Fibroblast of villous mesenchyme (primary cell): ENCODE results near the gene SLC12A7. TPM values are rescaled to one million over a fixed set of nuclear protein-coding genes. Genes with fewer than 3 reads are reported as not detected.

Experiments
- DNase-seq: peaks from one replicate; pipeline ENCODE4 v3.0.0-alpha.2; 2010; ENCODE audit warnings: low read depth
- H3K4me3 ChIP-seq: 2 replicates; pipeline ENCODE4 v1.5.1; 2011; ENCODE audit warnings: low read depth, mild to moderate bottlenecking, low read length
- CTCF ChIP-seq: IDR thresholded peaks from 2 replicates; pipeline ENCODE4 v1.5.1; 2012; ENCODE audit warnings: low read depth, mild to moderate bottlenecking, low read length; ENCODE audit not compliant: insufficient read depth
- total RNA-seq: library from RNA; depleted of rRNA; stranded (reverse); fragments of >200 nt; gene quantifications from 2 replicates; pipeline ENCODE4 v1.2.3, GENCODE V29; 2012

The SLC12A7 gene
- total RNA-seq, 1 donor: 9.5 TPM

GRCh38 chr5:1054018-1054798 is 57.7 kb downstream of the SLC12A7 start:
- no peak overlapping the region for H3K4me3 ChIP-seq
- no peak for TF ChIP-seq CTCF
- DNase-seq: no peak

- DNase-seq: no peak
- no peak for TF ChIP-seq CTCF
- no peak overlapping the region for H3K4me3 ChIP-seq
These were observed 58.4 kb downstream of the SLC12A7 start for GRCh38 chr5:1053391-1054017.

DNA sequence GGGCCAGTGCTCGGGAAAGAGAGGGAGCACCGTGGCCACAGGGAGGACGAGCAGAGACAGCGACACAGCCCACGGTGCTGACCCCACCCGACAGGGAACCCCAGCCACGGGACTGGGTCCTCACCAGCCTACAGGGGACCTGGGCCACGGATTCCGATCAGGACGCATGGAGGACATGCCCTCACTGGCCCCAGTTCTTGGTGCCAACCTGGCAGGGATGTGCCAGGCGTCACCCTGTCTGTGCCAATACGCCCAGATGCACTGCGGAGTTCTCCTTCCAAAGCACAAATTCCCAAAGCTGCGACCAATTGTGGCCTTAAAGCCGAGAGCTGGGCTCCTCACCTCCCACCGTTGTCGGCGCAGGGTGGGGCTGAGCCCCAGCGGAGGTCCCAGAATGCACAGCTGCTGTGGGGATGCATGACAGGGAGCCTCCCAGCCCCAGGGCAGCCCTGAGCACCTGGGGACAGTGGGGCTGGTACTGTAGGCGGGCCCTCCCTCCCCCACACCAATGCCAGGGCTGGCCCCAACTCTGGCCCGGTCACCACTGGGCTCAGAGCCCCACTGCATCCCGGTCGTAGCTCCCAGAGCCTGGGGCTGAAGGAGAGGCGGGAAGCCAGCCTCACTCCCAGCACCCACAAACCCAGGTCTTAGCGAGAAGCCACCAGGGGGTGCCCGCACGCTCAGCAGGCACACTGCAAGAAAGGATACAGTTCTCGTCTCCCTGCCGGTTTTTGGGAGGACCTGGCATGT is 59.0 kb downstream of the SLC12A7 start:
- no peak overlapping the region for H3K4me3 ChIP-seq
- no peak for TF ChIP-seq CTCF
- DNase-seq: no peak

- H3K4me3 ChIP-seq: no peak overlapping the region
- DNase-seq: no peak
- TF ChIP-seq CTCF: no peak
These were observed 59.8 kb downstream of the SLC12A7 start for GRCh38 chr5:1052076-1052475.

- TF ChIP-seq CTCF: no peak
- no peak for DNase-seq
- no peak overlapping the region for H3K4me3 ChIP-seq
These were observed 60.5 kb downstream of the SLC12A7 start for GRCh38 chr5:1051366-1051720.

GRCh38 chr5:1050423-1051365 is 61.2 kb downstream of the SLC12A7 start:
- no peak for TF ChIP-seq CTCF
- no peak for DNase-seq

More at GRCh38 chr5:1050423-1051365, 61.2 kb downstream of the SLC12A7 start:
- no peak overlapping the region for H3K4me3 ChIP-seq
